Muscle of arm (tissue), 14 donors: Measurements from ENCODE around the gene DHX15. TPM values are rescaled to one million over a fixed set of nuclear protein-coding genes. Genes with fewer than 3 reads are reported as not detected.
A peak's percentile ranks its signal among the peaks of the same experiment; 100 is the strongest.

Experiments used
- DNase-seq: peaks from one replicate; pipeline ENCODE4 v3.0.0-alpha.2; 2013
- long read RNA-seq, 11 donors: transcript quantifications; one replicate each; lab custom pipeline, GENCODE V29; 2026
- polyA plus RNA-seq, 12 donors: library from polyadenylated mRNA; unstranded; fragments of 120-200 nt; gene quantifications; one replicate each; pipeline ENCODE4 v1.2.1, GENCODE V29; 2013; ENCODE audit not compliant: insufficient read length in 12 of 12

The DHX15 gene
- 100 to 1,000 TPM in 10 of 12 donors, 10 to 100 TPM in 1, not detected in 1; 89.1 to 164 (median 130) TPM for polyA plus RNA-seq
- long read RNA-seq, donor 1, transcript DHX15-201 (14 exons, 2,994 nt) = minor isoform, 5 of 68 reads
- long read RNA-seq, donor 1, transcript DHX15-209 (2 exons, 1,848 nt) = major isoform, 9 of 68 reads
- long read RNA-seq, donor 1, transcript DHX15-208 (3 exons, 2,071 nt) = minor isoform, 5 of 68 reads
- long read RNA-seq, donor 1, transcript DHX15-204 (4 exons, 3,028 nt) = minor isoform, 5 of 68 reads
- long read RNA-seq, donor 1, partial matches to known transcripts = 44 of 68 reads
- long read RNA-seq, donor 1, other reads (novel, unspliced or antisense) = 0 of 68 reads
- long read RNA-seq, donor 2, transcript DHX15-201 (14 exons, 2,994 nt) = major isoform, 24 of 61 reads
- long read RNA-seq, donor 2, transcript DHX15-209 (2 exons, 1,848 nt) = minor isoform, 5 of 61 reads
- long read RNA-seq, donor 2, partial matches to known transcripts = 24 of 61 reads
- long read RNA-seq, donor 2, other reads (novel, unspliced or antisense) = 6 of 61 reads
- long read RNA-seq, donor 3, transcript DHX15-201 (14 exons, 2,994 nt) = major isoform, 5 of 12 reads
- long read RNA-seq, donor 3, partial matches to known transcripts = 0 of 12 reads
- long read RNA-seq, donor 3, other reads (novel, unspliced or antisense) = 0 of 12 reads
- long read RNA-seq, donor 4, transcript DHX15-201 (14 exons, 2,994 nt) = major isoform, 9 of 17 reads
- long read RNA-seq, donor 4, partial matches to known transcripts = 5 of 17 reads
- long read RNA-seq, donor 4, other reads (novel, unspliced or antisense) = 0 of 17 reads
- long read RNA-seq, donor 5, transcript DHX15-204 (4 exons, 3,028 nt) = minor isoform, 5 of 61 reads
- long read RNA-seq, donor 5, transcript DHX15-201 (14 exons, 2,994 nt) = major isoform, 15 of 61 reads
- long read RNA-seq, donor 5, partial matches to known transcripts = 35 of 61 reads
- long read RNA-seq, donor 5, other reads (novel, unspliced or antisense) = 0 of 61 reads
- long read RNA-seq, donor 6, transcript DHX15-201 (14 exons, 2,994 nt) = major isoform, 10 of 21 reads
- long read RNA-seq, donor 6, partial matches to known transcripts = 6 of 21 reads
- long read RNA-seq, donor 6, other reads (novel, unspliced or antisense) = 0 of 21 reads
- long read RNA-seq, donor 7, partial matches to known transcripts = 12 of 24 reads
- long read RNA-seq, donor 7, other reads (novel, unspliced or antisense) = 0 of 24 reads
- long read RNA-seq, donor 8, transcript DHX15-201 (14 exons, 2,994 nt) = major isoform, 14 of 50 reads
- long read RNA-seq, donor 8, partial matches to known transcripts = 26 of 50 reads
- long read RNA-seq, donor 8, other reads (novel, unspliced or antisense) = 0 of 50 reads
- long read RNA-seq, donor 9, transcript DHX15-201 (14 exons, 2,994 nt) = major isoform, 5 of 19 reads
- long read RNA-seq, donor 9, partial matches to known transcripts = 9 of 19 reads
- long read RNA-seq, donor 9, other reads (novel, unspliced or antisense) = 0 of 19 reads
- long read RNA-seq, donor 10, transcript DHX15-204 (4 exons, 3,028 nt) = minor isoform, 7 of 42 reads
- long read RNA-seq, donor 10, transcript DHX15-201 (14 exons, 2,994 nt) = major isoform, 13 of 42 reads
- long read RNA-seq, donor 10, partial matches to known transcripts = 20 of 42 reads
- long read RNA-seq, donor 10, other reads (novel, unspliced or antisense) = 0 of 42 reads
- long read RNA-seq, donor 11, transcript DHX15-204 (4 exons, 3,028 nt) = minor isoform, 6 of 53 reads
- long read RNA-seq, donor 11, transcript DHX15-201 (14 exons, 2,994 nt) = major isoform, 21 of 53 reads
- long read RNA-seq, donor 11, partial matches to known transcripts = 23 of 53 reads
- long read RNA-seq, donor 11, other reads (novel, unspliced or antisense) = 0 of 53 reads

- peak; percentile 97 for DNase-seq
Observed at GRCh38 chr4:24584211-24584850, at the start of gene DHX15. Gene DHX15, minus strand, starts transcription at chr4:24584554. Its CDS starts 161 bp downstream, at chr4:24584393.

GRCh38 chr4:24632011-24632410, 47.7 kb upstream of the DHX15 start:
- no peak for DNase-seq

GRCh38 chr4:24630937-24631336, 46.6 kb upstream of the DHX15 start:
- peak; percentile 5 for DNase-seq

GRCh38 chr4:24625091-24625490, 40.7 kb upstream of the DHX15 start:
- no peak for DNase-seq

- DNase-seq = no peak
Observed at GRCh38 chr4:24624381-24624780, 40.0 kb upstream of the DHX15 start.

GRCh38 chr4:24622146-24622834, 37.9 kb upstream of the DHX15 start:
- no peak for DNase-seq

- DNase-seq = no peak
Observed at GRCh38 chr4:24615977-24616376, 31.6 kb upstream of the DHX15 start.

GRCh38 chr4:24614881-24615280, 30.5 kb upstream of the DHX15 start:
- no peak for DNase-seq

GRCh38 chr4:24613502-24613901, 29.1 kb upstream of the DHX15 start:
- DNase-seq = no peak

- no peak for DNase-seq
Observed at GRCh38 chr4:24611575-24611974, 27.2 kb upstream of the DHX15 start.

- no peak for DNase-seq
Observed at GRCh38 chr4:24607334-24607733, 23.0 kb upstream of the DHX15 start.

GRCh38 chr4:24605216-24605615, 20.9 kb upstream of the DHX15 start:
- DNase-seq = no peak

GRCh38 chr4:24604558-24605214, 20.3 kb upstream of the DHX15 start:
- no peak for DNase-seq

- no peak for DNase-seq
Observed at GRCh38 chr4:24603343-24603742, 19.0 kb upstream of the DHX15 start.

- no peak for DNase-seq
Observed at GRCh38 chr4:24601121-24601520, 16.8 kb upstream of the DHX15 start.

GRCh38 chr4:24599275-24599674, 14.9 kb upstream of the DHX15 start:
- DNase-seq = no peak

- DNase-seq = no peak
Observed at GRCh38 chr4:24598025-24598424, 13.7 kb upstream of the DHX15 start.

- no peak for DNase-seq
Observed at GRCh38 chr4:24595659-24596058, 11.3 kb upstream of the DHX15 start.

GRCh38 chr4:24594887-24595286, 10.5 kb upstream of the DHX15 start:
- DNase-seq = no peak
